T-helper 9 cell (primary cell): Measurements from ENCODE around the gene RBMS1.
A peak's percentile ranks its signal among the peaks of the same experiment; 100 is the strongest.
"Not testable (repeated sequence)": the region's sequence is repeated elsewhere in the genome, so short reads cannot be mapped to it uniquely, and the experiment has no call there.

Source experiments
- DNase-seq: peaks from one replicate; pipeline ENCODE4 v3.0.0-alpha.2; 2020

Gene RBMS1

DNA sequence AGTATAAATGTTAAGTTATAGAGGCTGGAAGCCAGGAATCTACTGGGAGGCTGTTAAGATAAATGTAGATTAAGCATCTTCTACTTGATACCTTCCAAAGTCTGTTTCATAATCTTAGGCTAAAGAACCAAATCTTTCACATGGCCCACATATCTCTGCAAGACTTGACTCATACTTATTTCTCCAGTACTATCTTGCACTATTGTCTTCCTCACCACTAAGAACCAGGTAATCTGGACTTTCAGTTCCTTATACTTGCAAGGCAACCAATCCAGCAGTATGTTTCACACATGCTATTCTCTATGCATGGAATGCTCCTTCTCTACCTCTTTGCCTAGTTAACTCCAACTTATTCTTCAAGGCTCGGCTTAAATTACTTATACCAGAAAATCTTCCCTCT is 62.2 kb downstream of the RBMS1 start:
- no peak for DNase-seq

DNA sequence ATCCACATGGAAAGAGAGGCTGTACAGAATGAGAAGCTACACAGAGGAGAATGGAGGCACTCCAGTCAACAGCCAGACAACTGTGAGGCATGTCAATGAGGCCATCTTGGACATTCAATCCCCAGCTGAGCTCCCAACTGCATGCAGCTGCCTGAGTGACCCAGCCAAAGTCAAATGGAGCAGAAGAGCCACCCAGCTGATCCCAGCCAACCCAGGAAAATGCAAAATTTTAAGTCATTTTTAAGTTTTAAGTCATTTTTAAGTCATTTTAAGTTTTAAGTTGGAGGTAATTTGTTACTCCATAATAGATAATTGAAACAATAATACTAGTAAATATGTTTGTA is 63.6 kb downstream of the RBMS1 start:
- DNase-seq = no peak

DNA sequence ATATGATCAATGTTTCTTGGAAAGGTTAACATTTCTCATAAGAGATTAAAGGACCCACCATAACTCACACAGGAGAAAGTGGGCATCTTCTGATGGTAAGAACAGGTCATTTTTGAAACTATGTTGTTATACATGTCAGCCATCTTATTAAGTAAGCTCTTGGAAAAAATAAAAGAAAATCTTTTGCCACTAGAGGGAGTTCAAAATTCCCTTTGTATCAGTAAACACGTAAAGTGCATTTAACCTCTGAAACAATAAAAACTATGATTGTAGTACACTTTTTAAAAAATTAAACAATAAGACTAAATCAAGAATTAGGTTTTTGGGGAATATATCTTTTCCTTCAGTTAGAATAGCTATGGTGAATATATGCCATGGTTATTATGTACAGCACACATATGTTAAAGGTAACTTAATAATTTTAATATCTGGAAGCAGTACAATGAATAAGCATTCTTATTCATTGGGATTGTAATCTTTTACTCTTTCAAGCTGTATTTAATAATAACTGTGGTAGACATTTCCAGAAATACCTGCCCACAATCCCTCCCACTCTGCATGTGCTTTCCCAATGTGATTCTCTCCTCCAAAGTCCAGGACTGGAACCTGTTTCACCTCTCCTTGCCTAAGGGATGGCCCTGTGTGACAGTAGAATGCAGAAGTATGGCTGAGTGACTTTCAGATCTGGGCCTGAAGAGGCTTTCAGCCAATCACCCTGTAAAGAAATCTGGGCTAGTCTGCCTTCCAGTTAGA is 64.2 kb downstream of the RBMS1 start:
- DNase-seq = no peak

GRCh38 chr2:160428405-160428763 is 65.2 kb downstream of the RBMS1 start:
- no peak for DNase-seq

DNA sequence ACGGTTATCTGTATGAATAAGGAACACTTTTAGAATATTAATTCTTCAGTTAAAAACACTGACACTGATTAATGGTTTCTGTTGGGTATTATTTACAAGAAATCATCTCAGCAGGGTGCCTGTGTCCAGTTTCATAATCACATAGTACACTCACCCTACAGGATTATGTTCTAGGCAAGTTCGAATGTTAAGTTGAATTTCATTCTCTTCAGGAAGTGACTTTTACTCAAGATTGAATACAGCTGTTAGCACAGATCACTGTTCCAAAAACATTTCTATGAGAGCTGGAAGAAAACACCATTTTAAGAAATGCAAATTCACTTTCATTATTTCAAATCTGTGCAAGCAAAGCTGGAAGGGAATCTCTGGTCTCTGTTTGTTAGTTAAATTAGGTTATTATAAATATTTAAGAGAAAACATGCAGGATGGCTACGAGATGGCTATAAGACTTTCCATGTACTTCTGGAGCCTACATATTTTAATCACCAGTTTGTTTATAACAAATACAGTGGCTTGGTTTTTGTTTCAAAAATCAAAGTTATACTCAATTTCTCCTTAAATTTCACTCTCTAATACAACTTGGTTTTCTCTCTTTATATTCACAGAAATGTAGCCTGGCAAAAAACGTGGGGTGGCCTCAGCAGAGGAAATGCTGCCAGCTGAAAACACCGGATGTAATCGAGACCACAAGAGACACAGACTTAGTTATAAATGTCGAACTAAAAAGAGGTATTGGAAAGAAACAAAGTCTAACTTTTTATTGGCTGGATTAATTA is 65.8 kb downstream of the RBMS1 start:
- DNase-seq = peak; percentile 33

GRCh38 chr2:160426604-160427003 is 67.0 kb downstream of the RBMS1 start:
- no peak for DNase-seq

DNA sequence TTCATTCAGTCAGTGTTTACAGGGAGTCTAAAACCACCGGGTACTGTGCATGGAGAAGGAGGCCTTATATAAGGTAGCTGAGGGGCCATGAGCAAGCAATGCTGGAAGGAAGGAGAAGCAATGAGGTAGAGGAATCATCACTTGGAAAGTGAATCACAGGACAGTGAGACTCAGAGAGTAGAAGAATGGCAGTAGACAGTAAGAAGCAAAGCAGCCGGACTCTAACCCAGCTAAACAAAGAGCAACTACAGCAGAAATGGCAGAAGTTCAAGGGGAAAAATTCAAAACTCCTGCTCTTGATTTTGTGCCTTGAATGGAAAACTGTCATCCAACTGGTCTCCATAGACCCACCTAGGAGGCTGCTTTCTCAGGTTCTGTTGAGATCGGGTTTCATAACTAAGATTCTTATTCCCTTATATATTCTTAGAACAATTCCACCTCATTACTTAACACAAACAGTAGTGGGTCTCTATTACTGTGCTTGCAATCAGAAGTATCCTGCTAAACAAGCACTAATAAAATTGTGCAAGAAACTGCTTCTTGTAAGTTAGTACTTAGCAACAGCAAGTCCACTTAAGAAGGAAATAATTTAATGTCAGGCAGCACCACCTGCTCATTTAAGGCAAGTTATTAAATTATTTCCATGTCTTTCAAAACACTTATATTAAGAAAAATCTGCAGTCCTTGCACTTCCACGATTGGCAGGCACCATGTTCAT is 68.0 kb downstream of the RBMS1 start:
- DNase-seq = no peak

GRCh38 chr2:160423126-160423525 is 70.5 kb downstream of the RBMS1 start:
- DNase-seq = no peak

- not testable (repeated sequence) for DNase-seq
These were observed 71.7 kb downstream of the RBMS1 start for GRCh38 chr2:160421646-160422501.

DNA sequence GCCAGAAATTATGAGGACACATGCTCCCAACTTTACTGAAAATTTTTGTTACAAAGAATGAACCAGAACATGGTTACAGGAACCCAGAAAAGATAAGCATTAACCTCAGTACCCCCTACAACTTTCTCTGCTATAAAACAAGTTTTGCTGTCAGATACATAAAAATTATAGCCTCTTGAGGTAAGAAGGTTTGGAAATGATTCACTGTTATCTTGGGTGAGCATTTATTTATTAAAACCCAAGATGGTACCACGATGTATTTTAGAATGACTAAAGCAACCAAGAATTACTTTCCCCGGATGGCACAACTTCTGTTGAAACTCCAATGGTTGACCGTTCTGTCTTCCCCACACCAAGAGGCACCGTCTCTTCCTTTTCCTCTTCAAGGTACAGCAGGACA is 72.9 kb downstream of the RBMS1 start:
- DNase-seq = no peak

DNA sequence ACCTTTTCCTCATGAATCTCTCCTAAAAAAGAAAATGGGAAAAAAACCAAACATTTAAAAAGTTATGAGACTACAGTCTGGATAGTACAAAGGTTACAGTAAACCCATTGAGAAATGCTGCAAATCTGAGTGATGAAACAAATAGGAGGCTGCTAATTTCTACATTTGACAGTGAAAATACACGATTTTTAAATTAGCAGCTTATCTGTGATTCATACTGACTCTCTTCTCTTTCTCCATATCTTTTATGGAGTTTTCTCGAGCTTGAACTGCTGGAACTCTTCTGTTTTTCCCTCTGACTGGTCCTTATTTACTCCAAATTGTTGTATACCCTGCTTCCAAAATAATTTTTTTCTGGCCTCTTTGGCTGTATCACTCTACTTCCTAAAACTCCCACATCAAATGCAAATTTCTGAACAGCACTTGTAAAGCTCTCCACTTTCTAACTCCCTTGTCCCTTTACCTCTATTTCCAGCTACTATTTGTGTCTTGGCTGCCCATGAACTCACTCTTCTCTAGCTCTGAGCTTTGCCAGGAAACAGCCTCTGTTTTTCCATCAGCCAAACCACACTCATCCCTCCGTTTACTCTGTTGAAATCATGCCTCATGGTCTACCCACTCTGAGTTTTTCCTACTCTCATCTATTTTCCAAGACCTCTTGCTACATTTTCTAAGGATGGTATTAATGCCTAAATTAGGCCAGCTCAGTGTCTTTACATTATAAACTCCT is 73.7 kb downstream of the RBMS1 start:
- DNase-seq = no peak

- no peak for DNase-seq
These were observed 74.8 kb downstream of the RBMS1 start for GRCh38 chr2:160418853-160419252.

DNA sequence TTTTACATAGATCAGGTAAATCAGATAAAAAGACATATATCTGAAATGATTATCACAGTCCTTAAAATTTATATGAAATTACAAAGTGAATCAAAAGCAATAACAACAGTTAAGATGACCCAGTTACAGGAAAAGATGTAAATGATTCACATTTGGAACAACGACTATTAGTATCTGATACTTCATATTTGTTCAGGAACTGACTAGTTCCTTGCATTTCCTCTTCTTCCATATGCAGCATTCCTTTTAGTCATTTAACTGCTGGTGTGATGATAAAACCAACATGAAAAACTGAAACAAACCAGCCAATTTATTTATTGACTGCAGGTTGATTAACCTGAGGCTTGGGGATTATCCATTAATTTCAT is 75.2 kb downstream of the RBMS1 start:
- DNase-seq = no peak

- DNase-seq = no peak
These were observed 75.7 kb downstream of the RBMS1 start for GRCh38 chr2:160417745-160418397.

- no peak for DNase-seq
These were observed 77.6 kb downstream of the RBMS1 start for GRCh38 chr2:160415991-160416390.

- no peak for DNase-seq
These were observed 81.7 kb downstream of the RBMS1 start for GRCh38 chr2:160411955-160412354.

DNA sequence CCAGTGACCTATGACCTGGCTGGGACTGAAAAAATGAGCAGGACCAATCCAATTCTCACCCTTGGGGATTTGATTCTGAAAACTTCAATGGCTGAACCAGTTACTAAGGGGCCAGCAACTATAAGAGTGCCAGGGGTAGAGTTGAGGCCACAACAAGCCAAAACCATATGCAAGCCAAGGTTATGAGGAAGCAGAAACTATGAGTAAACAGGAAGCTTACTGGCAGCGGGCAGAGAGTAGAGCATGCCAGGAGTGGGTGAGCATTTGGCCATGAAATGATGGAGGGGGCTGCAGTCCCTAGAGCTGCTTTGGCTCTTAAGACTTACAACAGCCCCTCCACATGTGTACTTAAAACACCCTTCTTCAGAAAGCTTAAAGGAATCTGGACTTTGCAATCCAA is 82.4 kb downstream of the RBMS1 start:
- DNase-seq = no peak

DNA sequence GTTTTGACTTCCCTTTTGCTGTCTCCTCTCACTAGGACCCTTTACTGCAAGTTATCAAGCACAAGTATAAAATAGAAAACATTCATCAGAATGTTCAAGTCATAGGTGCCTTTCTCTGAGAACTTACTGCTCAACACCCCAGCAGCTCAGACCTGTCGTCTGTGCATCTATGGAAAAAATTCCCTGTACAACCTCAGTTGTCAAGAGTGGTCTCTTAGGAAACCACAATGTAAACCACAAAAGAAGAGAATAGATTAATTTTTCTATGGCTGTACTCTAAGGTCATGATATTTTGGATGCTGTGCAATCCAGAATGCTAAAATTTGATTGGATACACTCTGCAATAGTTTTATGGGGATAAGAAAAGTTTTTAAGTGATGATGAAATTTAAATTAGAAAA is 84.1 kb downstream of the RBMS1 start:
- no peak for DNase-seq

GRCh38 chr2:160408959-160409291 is 84.7 kb downstream of the RBMS1 start:
- no peak for DNase-seq

GRCh38 chr2:160408173-160408958 is 85.2 kb downstream of the RBMS1 start:
- DNase-seq = no peak
